GM12878 (cell line): ENCODE measurements around the gene CD8B.

Experiments used
- EP300 ChIP-seq, 2 experiments: fragments of 150-350 bp in 1 of 2; IDR thresholded peaks; 2 replicates each; pipeline ENCODE4 v1.6.1; 2011 to 2012; ENCODE audit warnings: low read depth in 2 of 2, low read length in 2 of 2, borderline replicate concordance in 1 of 2, improper control_type of control experiment in 1 of 2, inconsistent platforms in 1 of 2; ENCODE audit not compliant: control insufficient read depth in 1 of 2
- ESRRA ChIP-seq: IDR thresholded peaks from 2 replicates; pipeline ENCODE4 v1.6.1; 2012; ENCODE audit warnings: mild to moderate bottlenecking, low read length, improper control_type of control experiment
- ETV6 ChIP-seq, 2 experiments: fragments of 450-650 bp in 1 of 2; IDR thresholded peaks in 1 of 2; conservative IDR thresholded peaks in 1 of 2; 2 replicates each; pipeline ENCODE4 v1.6.1; 2014; ENCODE audit warnings: antibody characterized with exemption in 1 of 2, borderline replicate concordance in 1 of 2, low read depth in 1 of 2, mild to moderate bottlenecking in 1 of 2, moderate library complexity in 1 of 2
- EZH2 ChIP-seq: IDR thresholded peaks from 2 replicates; pipeline ENCODE4 v1.6.1; 2012; ENCODE audit warnings: low read depth, mild to moderate bottlenecking, control low read depth, inconsistent platforms, low read length, borderline replicate concordance; ENCODE audit not compliant: control insufficient read depth
- GABPA ChIP-seq: IDR thresholded peaks from 2 replicates; pipeline ENCODE4 v1.6.1; 2014; ENCODE audit warnings: antibody characterized with exemption, low read depth, mild to moderate bottlenecking, inconsistent platforms
- NFIC ChIP-seq: IDR thresholded peaks from 2 replicates; pipeline ENCODE4 v1.6.1; 2012; ENCODE audit warnings: low read depth, mild to moderate bottlenecking, inconsistent platforms, low read length, moderate library complexity
- PAX5 ChIP-seq: IDR thresholded peaks from 2 replicates; pipeline ENCODE4 v1.6.1; 2011; ENCODE audit warnings: low read depth, low read length, borderline replicate concordance
- PAX8 ChIP-seq: fragments of 450-650 bp; IDR thresholded peaks from 2 replicates; pipeline ENCODE4 v1.6.1; 2017; ENCODE audit warnings: mild to moderate bottlenecking, moderate library complexity
- PML ChIP-seq: IDR thresholded peaks from 2 replicates; pipeline ENCODE4 v1.6.1; 2012; ENCODE audit warnings: low read length, inconsistent platforms
- POLR2A ChIP-seq: IDR thresholded peaks from 2 replicates; pipeline ENCODE4 v1.6.1; 2011; ENCODE audit warnings: low read depth, mild to moderate bottlenecking, low read length
- RAD21 ChIP-seq: IDR thresholded peaks from 2 replicates; pipeline ENCODE4 v1.6.1; 2011; ENCODE audit warnings: mild to moderate bottlenecking, low read depth, low read length, moderate library complexity; ENCODE audit not compliant: insufficient read depth
- TF ChIP-seq, protein P1 (sequence below), 3 experiments: IDR thresholded peaks in 2 of 3; conservative IDR thresholded peaks in 1 of 3; 2 replicates each; pipeline ENCODE4 v1.5.1; 2011; ENCODE audit warnings: low read depth in 3 of 3, low read length in 3 of 3, mild to moderate bottlenecking in 3 of 3, control low read depth in 2 of 3, moderate library complexity in 2 of 3, inconsistent platforms in 1 of 3, mixed read lengths in 1 of 3; ENCODE audit not compliant: control insufficient read depth in 2 of 3, insufficient read depth in 1 of 3; ENCODE audit errors: extremely low read depth in 1 of 3

GRCh38 chr2:86822668-86823345 lies 38.9 kb downstream of the CD8B start:
- no peak for TF ChIP-seq ESRRA
- TF ChIP-seq GABPA, result no peak
- TF ChIP-seq, protein P1, sequence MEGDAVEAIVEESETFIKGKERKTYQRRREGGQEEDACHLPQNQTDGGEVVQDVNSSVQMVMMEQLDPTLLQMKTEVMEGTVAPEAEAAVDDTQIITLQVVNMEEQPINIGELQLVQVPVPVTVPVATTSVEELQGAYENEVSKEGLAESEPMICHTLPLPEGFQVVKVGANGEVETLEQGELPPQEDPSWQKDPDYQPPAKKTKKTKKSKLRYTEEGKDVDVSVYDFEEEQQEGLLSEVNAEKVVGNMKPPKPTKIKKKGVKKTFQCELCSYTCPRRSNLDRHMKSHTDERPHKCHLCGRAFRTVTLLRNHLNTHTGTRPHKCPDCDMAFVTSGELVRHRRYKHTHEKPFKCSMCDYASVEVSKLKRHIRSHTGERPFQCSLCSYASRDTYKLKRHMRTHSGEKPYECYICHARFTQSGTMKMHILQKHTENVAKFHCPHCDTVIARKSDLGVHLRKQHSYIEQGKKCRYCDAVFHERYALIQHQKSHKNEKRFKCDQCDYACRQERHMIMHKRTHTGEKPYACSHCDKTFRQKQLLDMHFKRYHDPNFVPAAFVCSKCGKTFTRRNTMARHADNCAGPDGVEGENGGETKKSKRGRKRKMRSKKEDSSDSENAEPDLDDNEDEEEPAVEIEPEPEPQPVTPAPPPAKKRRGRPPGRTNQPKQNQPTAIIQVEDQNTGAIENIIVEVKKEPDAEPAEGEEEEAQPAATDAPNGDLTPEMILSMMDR (IDR thresholded peaks at IDR 0.05 in 2 of 3, conservative IDR thresholded peaks at IDR 0.05 in 1 of 3; ENCODE audit: control insufficient read depth in 2 of 3, extremely low read depth in 1 of 3, insufficient read depth in 1 of 3, low read depth in 3 of 3, low read length in 3 of 3), result no peak
- no peak for TF ChIP-seq NFIC
- TF ChIP-seq POLR2A, result no peak
- no peak for TF ChIP-seq EP300 (IDR thresholded peaks at IDR 0.05; ENCODE audit: borderline replicate concordance in 1 of 2, control insufficient read depth in 1 of 2, low read depth in 2 of 2, low read length in 2 of 2)
- TF ChIP-seq ETV6 (conservative IDR thresholded peaks at IDR 0.05 in 1 of 2, IDR thresholded peaks at IDR 0.05 in 1 of 2; ENCODE audit: borderline replicate concordance in 1 of 2, low read depth in 1 of 2), result no peak
- TF ChIP-seq RAD21, result no peak
- TF ChIP-seq PML, result no peak
- TF ChIP-seq PAX8, result no peak
- no peak for TF ChIP-seq EZH2
- TF ChIP-seq PAX5, result no peak
